Keratinocyte (primary cell): Measurements from ENCODE around the gene PRPF6. TPM values are rescaled to one million over a fixed set of nuclear protein-coding genes. Genes with fewer than 3 reads are reported as not detected.
A peak's percentile ranks its signal among the peaks of the same experiment; 100 is the strongest.

ENCODE experiments used
- DNase-seq: peaks from one replicate; pipeline ENCODE4 v3.0.0-alpha.2; 2011; ENCODE audit warnings: low read depth, missing footprints, low spot score
- FAIRE-seq: peaks from 2 replicates; lab custom pipeline; 2011; peaks lifted over from hg19 to GRCh38; lab: Jason Lieb, UNC
- H2AFZ ChIP-seq: 2 replicates; pipeline ENCODE4 v1.6.0; 2012; ENCODE audit warnings: low read length, control low read depth, inconsistent platforms; ENCODE audit not compliant: control insufficient read depth
- H3K27ac ChIP-seq: 2 replicates; pipeline ENCODE4 v1.5.1; 2011; ENCODE audit warnings: low read length; ENCODE audit not compliant: control insufficient read depth, insufficient read depth
- H3K27me3 ChIP-seq: 3 replicates; pipeline ENCODE4 v1.6.0; 2011; ENCODE audit warnings: low read length; ENCODE audit not compliant: control insufficient read depth, insufficient read depth; ENCODE audit errors: extremely low read depth
- H3K36me3 ChIP-seq, 2 experiments: 2 replicates in 1 of 2; 3 replicates in 1 of 2; pipeline ENCODE4 v1.5.1; 2011; ENCODE audit warnings: low read length in 2 of 2, mild to moderate bottlenecking in 1 of 2; ENCODE audit not compliant: control insufficient read depth in 2 of 2, insufficient read depth in 2 of 2; ENCODE audit errors: extremely low read depth in 1 of 2
- H3K4me1 ChIP-seq: 3 replicates; pipeline ENCODE4 v1.5.1; 2011; ENCODE audit warnings: low read length; ENCODE audit not compliant: control insufficient read depth, insufficient read depth; ENCODE audit errors: extremely low read depth
- H3K4me2 ChIP-seq: 3 replicates; pipeline ENCODE4 v1.6.0; 2011; ENCODE audit warnings: low read depth, low read length; ENCODE audit not compliant: control insufficient read depth, insufficient read depth; ENCODE audit errors: extremely low read depth
- H3K4me3 ChIP-seq, 3 experiments: fragments of 200-600 bp in 1 of 3; sonication (generic) in 1 of 3; 2 replicates in 2 of 3; 3 replicates in 1 of 3; pipeline ENCODE4 v1.5.1; 2011 to 2016; ENCODE audit warnings: low read length in 3 of 3, mild to moderate bottlenecking in 3 of 3, control low read depth in 2 of 3, inconsistent platforms in 1 of 3, low read depth in 1 of 3, mixed read lengths in 1 of 3, mixed run types in 1 of 3, moderate library complexity in 1 of 3; ENCODE audit not compliant: control insufficient read depth in 2 of 3, insufficient read depth in 2 of 3; ENCODE audit errors: extremely low read depth in 1 of 3
- H3K79me2 ChIP-seq: 2 replicates; pipeline ENCODE4 v1.6.0; 2012; ENCODE audit warnings: low read length; ENCODE audit not compliant: control insufficient read depth, insufficient read depth
- H3K9ac ChIP-seq: 3 replicates; pipeline ENCODE4 v1.6.0; 2011; ENCODE audit warnings: low read length; ENCODE audit not compliant: control insufficient read depth, insufficient read depth; ENCODE audit errors: extremely low read depth
- H3K9me1 ChIP-seq: 3 replicates; pipeline ENCODE4 v1.6.0; 2011; ENCODE audit warnings: low read length; ENCODE audit not compliant: control insufficient read depth, insufficient read depth; ENCODE audit errors: extremely low read depth
- H3K9me3 ChIP-seq: 2 replicates; pipeline ENCODE4 v1.5.1; 2012; ENCODE audit warnings: low read depth, low read length; ENCODE audit not compliant: control insufficient read depth
- H4K20me1 ChIP-seq: 3 replicates; pipeline ENCODE4 v1.6.0; 2011; ENCODE audit warnings: low read length; ENCODE audit not compliant: control insufficient read depth, insufficient read depth; ENCODE audit errors: extremely low read depth
- CTCF ChIP-seq, 3 experiments: IDR thresholded peaks in 1 of 3; conservative IDR thresholded peaks in 1 of 3; optimal IDR thresholded peaks in 1 of 3; 2 replicates in 2 of 3; 3 replicates in 1 of 3; pipeline versions ENCODE3 to v1.5.1; 2011; ENCODE audit warnings: low read length in 3 of 3, mild to moderate bottlenecking in 3 of 3, moderate library complexity in 2 of 3, control low read depth in 1 of 3, inconsistent platforms in 1 of 3; ENCODE audit not compliant: insufficient read depth in 2 of 3; ENCODE audit errors: extremely low read depth in 1 of 3
- EZH2 ChIP-seq: IDR thresholded peaks from one replicate; pipeline ENCODE4 v1.6.1; 2012; ENCODE audit warnings: inconsistent platforms, mild to moderate bottlenecking, low read length, moderate library complexity
- dilution Hi-C: fragments of 300-500 bp; cut with MboI; formaldehyde crosslinking; loops from one replicate; pipeline ENCODE4 v1.7.0; 2020; ENCODE audit warnings: low sequenced_read_pairs; ENCODE audit not compliant: extremely low pct_ligation_motif_present
- polyA plus RNA-seq, 5 experiments: library from polyadenylated mRNA; depleted of rRNA in 3 of 5; stranded (reverse) in 3 of 5; stranded (forward) in 1 of 5; unstranded in 1 of 5; fragments of >200 nt; gene quantifications; 1 replicate in 1 of 5; 2 replicates in 3 of 5; 3 replicates in 1 of 5; pipeline versions ENCODE4 v1.2.1 to v1.2.3, GENCODE V29; 2011 to 2012; ENCODE audit warnings: missing spikeins in 2 of 5, low read depth in 1 of 5, low replicate concordance in 1 of 5

The PRPF6 gene
- polyA plus RNA-seq, 1 donor (not counting 4 experiments of a cell fraction or from before 2014, with no cell fraction given), result 30.5 TPM

GRCh38 chr20:64064145-64064698 is 83.3 kb downstream of the PRPF6 start:
- no peak overlapping the region for H2AFZ ChIP-seq

DNA sequence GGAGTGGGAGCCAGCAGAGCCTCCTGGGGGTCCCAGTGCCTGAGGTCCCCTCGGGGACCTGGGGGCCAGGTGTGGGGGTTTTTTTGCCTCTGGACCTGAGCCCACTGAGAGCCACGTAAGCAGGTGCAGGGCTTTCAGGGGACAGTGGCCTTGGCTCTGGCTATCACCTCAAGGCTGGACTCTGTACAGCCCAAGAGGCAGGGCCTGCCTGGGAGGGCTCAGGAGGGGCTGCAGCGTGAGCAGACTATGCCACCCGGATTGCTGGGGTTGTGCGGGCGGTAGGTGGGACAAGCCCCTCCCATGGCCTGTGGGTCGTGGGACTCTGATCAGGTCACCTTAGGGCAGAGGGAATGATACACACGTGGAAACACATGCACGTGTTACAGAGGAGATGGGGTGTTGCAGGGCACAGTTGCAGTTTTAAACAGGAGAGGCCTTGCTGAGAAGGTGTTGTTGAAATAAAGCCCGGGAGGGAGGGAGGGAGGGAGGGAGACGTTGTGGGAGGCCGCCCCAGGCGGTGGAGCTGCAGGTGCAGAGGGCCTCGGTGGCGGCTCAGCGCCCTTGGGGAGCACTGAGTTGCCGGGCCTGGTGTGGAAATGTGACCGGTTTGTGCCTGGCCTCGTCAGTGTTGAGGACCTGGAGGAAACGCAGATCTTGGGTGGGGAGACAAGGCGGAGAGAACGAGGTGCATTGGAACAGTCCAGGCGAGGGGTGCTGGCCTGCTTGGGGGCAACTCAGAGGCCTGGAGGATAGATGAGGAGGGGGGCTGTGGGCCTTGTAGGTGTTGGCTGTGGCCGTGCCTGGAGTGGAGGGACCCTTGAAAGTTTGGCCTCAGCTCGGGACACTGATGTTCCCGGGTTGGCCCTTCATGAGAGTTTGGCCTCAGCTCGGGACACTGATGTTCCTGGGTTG is 84.4 kb downstream of the PRPF6 start:
- DNase-seq, result no peak
- no peaks in the 10 kb centered on the region for H3K36me3 ChIP-seq
- dilution Hi-C loops, result no loop called here
- H3K4me3 ChIP-seq, result no peak overlapping the region
- H3K79me2 ChIP-seq, result no peaks in the 10 kb centered on the region
- no peaks in the 10 kb centered on the region for H3K27me3 ChIP-seq
- no peak for TF ChIP-seq EZH2
- no peak for TF ChIP-seq CTCF (optimal IDR thresholded peaks at IDR 0.05 in 1 of 3, IDR thresholded peaks at IDR 0.05 in 1 of 3, conservative IDR thresholded peaks at IDR 0.05 in 1 of 3; ENCODE audit: extremely low read depth in 1 of 3, insufficient read depth in 2 of 3, low read length in 3 of 3)
- FAIRE-seq, result no peak
- H2AFZ ChIP-seq, result no peak overlapping the region
- H3K9me3 ChIP-seq, result no peaks in the 10 kb centered on the region
- H4K20me1 ChIP-seq, result no peaks in the 10 kb centered on the region
- no peak overlapping the region for H3K9ac ChIP-seq
- H3K4me2 ChIP-seq, result peak overlapping the region; percentile 32
- peaks cover 42% of the 10 kb centered on the region for H3K4me1 ChIP-seq
- H3K27ac ChIP-seq, result no peak overlapping the region
- no peaks in the 10 kb centered on the region for H3K9me1 ChIP-seq

More at GRCh38 chr20:64064145-64064698, 83.3 kb downstream of the PRPF6 start:
- dilution Hi-C loops, result no loop called here
- FAIRE-seq, result no peak
- H3K27me3 ChIP-seq, result no peaks in the 10 kb centered on the region
- no peak for DNase-seq
- H3K4me3 ChIP-seq, result peak overlapping the region; percentile 70 to 85 (median 78)
- no peak for TF ChIP-seq EZH2
- no peak for TF ChIP-seq CTCF (optimal IDR thresholded peaks at IDR 0.05 in 1 of 3, IDR thresholded peaks at IDR 0.05 in 1 of 3, conservative IDR thresholded peaks at IDR 0.05 in 1 of 3; ENCODE audit: extremely low read depth in 1 of 3, insufficient read depth in 2 of 3, low read length in 3 of 3)
- no peaks in the 10 kb centered on the region for H3K9me1 ChIP-seq
- H3K36me3 ChIP-seq, result no peaks in the 10 kb centered on the region
- no peak overlapping the region for H3K27ac ChIP-seq
- peaks cover 42% of the 10 kb centered on the region for H3K4me1 ChIP-seq
- peak overlapping the region; percentile 78 for H3K9ac ChIP-seq
- H3K79me2 ChIP-seq, result no peaks in the 10 kb centered on the region
- H4K20me1 ChIP-seq, result no peaks in the 10 kb centered on the region
- H3K4me2 ChIP-seq, result peak overlapping the region; percentile 86
- H3K9me3 ChIP-seq, result no peaks in the 10 kb centered on the region
